H1 (cell line): ENCODE data around the gene PLCL1. TPM values are rescaled to one million over a fixed set of nuclear protein-coding genes. Genes with fewer than 3 reads are reported as not detected.

Experiments used
- CTCF ChIA-PET: fragments of 300-600 bp; sonication (Branson Sonifier 250); formaldehyde crosslinking; loops from one replicate; lab custom pipeline; 2021; ENCODE audit not compliant: partially characterized antibody; lab: Charles Lee
- POLR2A ChIA-PET: fragments of 300-600 bp; sonication (Branson Sonifier 250); formaldehyde crosslinking; loops from one replicate; lab custom pipeline; 2021; ENCODE audit warnings: inconsistent platforms; ENCODE audit not compliant: partially characterized antibody; lab: Charles Lee
- DNase-seq, 2 experiments: peaks; one replicate each; pipeline versions ENCODE4 v3.0.0 to v3.0.0-alpha.2; 2010 to 2022; ENCODE audit warnings: low spot score in 2 of 2, low read depth in 1 of 2, mixed read lengths in 1 of 2
- FAIRE-seq: peaks from 2 replicates; lab custom pipeline; 2011; peaks lifted over from hg19 to GRCh38; lab: Jason Lieb, UNC
- H2AFZ ChIP-seq: 2 replicates; pipeline ENCODE4 v1.8.1; 2012; ENCODE audit warnings: low read length, inconsistent platforms
- H2AK5ac ChIP-seq: 2 replicates; pipeline ENCODE4 v1.6.1; 2013; ENCODE audit warnings: low read depth, low read length
- H2BK120ac ChIP-seq: replicated peaks from 2 replicates; pipeline ENCODE3; 2013; ENCODE audit warnings: low read depth, low read length, inconsistent platforms
- H2BK12ac ChIP-seq: 2 replicates; pipeline ENCODE4 v1.6.1; 2013; ENCODE audit warnings: low read depth, low read length
- H2BK15ac ChIP-seq: 2 replicates; pipeline ENCODE4 v1.6.1; 2013; ENCODE audit warnings: low read length
- H2BK20ac ChIP-seq: 2 replicates; pipeline ENCODE4 v1.6.1; 2013; ENCODE audit warnings: low read length
- H2BK5ac ChIP-seq: 2 replicates; pipeline ENCODE4 v1.6.1; 2013; ENCODE audit warnings: low read depth, low read length
- H3K14ac ChIP-seq: 2 replicates; pipeline ENCODE4 v1.6.1; 2013; ENCODE audit warnings: inconsistent platforms; ENCODE audit not compliant: insufficient read length
- H3K18ac ChIP-seq: 2 replicates; pipeline ENCODE4 v1.6.1; 2013; ENCODE audit warnings: low read length; ENCODE audit errors: extremely low read depth
- H3K23ac ChIP-seq: 2 replicates; pipeline ENCODE4 v1.6.1; 2013; ENCODE audit warnings: inconsistent platforms; ENCODE audit not compliant: insufficient read length
- H3K23me2 ChIP-seq: 2 replicates; pipeline ENCODE4 v1.6.1; 2013; ENCODE audit warnings: low read depth, low read length
- H3K27ac ChIP-seq: 2 replicates; pipeline ENCODE4 v1.6.1; 2011; ENCODE audit warnings: low read depth, low read length, inconsistent platforms
- H3K27me3 ChIP-seq, 4 experiments: replicated peaks in 1 of 4; 1 replicate in 1 of 4; 2 replicates in 3 of 4; pipeline versions ENCODE4 v1.6.1 to v1.8.1; 2011 to 2013; ENCODE audit warnings: low read length in 3 of 4, mild to moderate bottlenecking in 3 of 4, inconsistent platforms in 2 of 4, mixed read lengths in 2 of 4, moderate library complexity in 1 of 4; ENCODE audit not compliant: control insufficient read depth in 3 of 4, insufficient read depth in 3 of 4; ENCODE audit errors: extremely low read depth in 1 of 4
- H3K36me3 ChIP-seq, 4 experiments: 2 replicates each; pipeline versions ENCODE4 v1.6.1 to v1.8.1; 2011 to 2013; ENCODE audit warnings: mild to moderate bottlenecking in 4 of 4, low read length in 3 of 4, moderate library complexity in 2 of 4, control low read depth in 1 of 4, inconsistent platforms in 1 of 4; ENCODE audit not compliant: insufficient read depth in 4 of 4, control insufficient read depth in 2 of 4
- H3K4ac ChIP-seq: replicated peaks from 2 replicates; pipeline ENCODE3; 2013; ENCODE audit warnings: low read length, low read depth, mixed read lengths, inconsistent platforms; ENCODE audit not compliant: insufficient read length
- H3K4me1 ChIP-seq, 4 experiments: replicated peaks in 1 of 4; 1 replicate in 1 of 4; 2 replicates in 3 of 4; pipeline versions ENCODE4 v1.6.1 to v1.8.1; 2011 to 2013; ENCODE audit warnings: low read length in 3 of 4, inconsistent platforms in 2 of 4, mixed read lengths in 1 of 4; ENCODE audit not compliant: insufficient read depth in 4 of 4, control insufficient read depth in 3 of 4
- H3K4me2 ChIP-seq, 2 experiments: 2 replicates each; pipeline versions ENCODE4 v1.6.1 to v1.8.1; 2011 to 2013; ENCODE audit warnings: low read depth in 2 of 2, low read length in 2 of 2, control low read depth in 1 of 2, inconsistent platforms in 1 of 2, mild to moderate bottlenecking in 1 of 2; ENCODE audit not compliant: insufficient read depth in 1 of 2
- H3K4me3 ChIP-seq, 4 experiments: fragments of 200-600, 300-600 bp in 1 of 4; sonication (generic), shearing (Covaris generic), sonication (Bioruptor Twin) in 1 of 4; 2 replicates each; pipeline versions ENCODE4 v1.5.1 to v1.8.1; 2011 to 2016; ENCODE audit warnings: low read length in 4 of 4, low read depth in 3 of 4, control low read depth in 2 of 4, inconsistent platforms in 2 of 4, mild to moderate bottlenecking in 2 of 4, mixed read lengths in 1 of 4, moderate library complexity in 1 of 4; ENCODE audit not compliant: insufficient read depth in 2 of 4; ENCODE audit errors: extremely low read depth in 1 of 4
- H3K56ac ChIP-seq: replicated peaks from 2 replicates; pipeline ENCODE3; 2013; ENCODE audit warnings: low read depth, mild to moderate bottlenecking, mixed read lengths, low read length, inconsistent platforms; ENCODE audit not compliant: insufficient read length
- H3K79me1 ChIP-seq: 2 replicates; pipeline ENCODE4 v1.6.1; 2013; ENCODE audit warnings: low read depth, low read length, control low read depth
- H3K79me2 ChIP-seq, 2 experiments: 2 replicates each; pipeline versions ENCODE4 v1.6.1 to v1.8.1; 2012 to 2013; ENCODE audit warnings: low read length in 2 of 2, mild to moderate bottlenecking in 2 of 2, inconsistent platforms in 1 of 2; ENCODE audit not compliant: insufficient read depth in 2 of 2, control insufficient read depth in 1 of 2
- H3K9ac ChIP-seq, 4 experiments: replicated peaks in 1 of 4; 1 replicate in 1 of 4; 2 replicates in 3 of 4; pipeline versions ENCODE4 v1.6.1 to v1.8.1; 2011 to 2013; ENCODE audit warnings: low read depth in 3 of 4, low read length in 3 of 4, control low read depth in 2 of 4, mild to moderate bottlenecking in 2 of 4, moderate library complexity in 2 of 4, inconsistent platforms in 1 of 4; ENCODE audit errors: extremely low read depth in 1 of 4
- H3K9me3 ChIP-seq, 2 experiments: 2 replicates each; pipeline versions ENCODE4 v1.6.1 to v1.8.1; 2012 to 2013; ENCODE audit warnings: mild to moderate bottlenecking in 2 of 2, moderate library complexity in 2 of 2, control low read depth in 1 of 2, inconsistent platforms in 1 of 2, low read depth in 1 of 2, low read length in 1 of 2, mixed read lengths in 1 of 2; ENCODE audit not compliant: insufficient read depth in 2 of 2
- H4K20me1 ChIP-seq, 2 experiments: replicated peaks in 1 of 2; 2 replicates each; pipeline versions ENCODE3 to v1.8.1; 2011 to 2013; ENCODE audit warnings: inconsistent platforms in 2 of 2, low read length in 2 of 2, mild to moderate bottlenecking in 1 of 2; ENCODE audit not compliant: insufficient read depth in 2 of 2, control insufficient read depth in 1 of 2
- H4K5ac ChIP-seq: 2 replicates; pipeline ENCODE4 v1.6.1; 2013; ENCODE audit warnings: low read length, low read depth, mixed read lengths, inconsistent platforms; ENCODE audit not compliant: insufficient read length
- H4K8ac ChIP-seq: 2 replicates; pipeline ENCODE4 v1.8.0; 2013; ENCODE audit warnings: mild to moderate bottlenecking, moderate library complexity, low read length, inconsistent platforms; ENCODE audit not compliant: insufficient read depth; ENCODE audit errors: extremely low read depth
- H4K91ac ChIP-seq: replicated peaks from 2 replicates; pipeline ENCODE3; 2013; ENCODE audit warnings: low read length, mixed read lengths, inconsistent platforms; ENCODE audit not compliant: insufficient read length
- CHD1 ChIP-seq: IDR thresholded peaks from 2 replicates; pipeline ENCODE4 v1.6.1; 2012; ENCODE audit warnings: low read depth, low read length, improper control_type of control experiment
- GTF2F1 ChIP-seq: IDR thresholded peaks from 2 replicates; pipeline ENCODE4 v1.6.1; 2012; ENCODE audit warnings: low read depth, low read length, improper control_type of control experiment, borderline replicate concordance
- KDM1A ChIP-seq: fragments of 200-600, 300-600 bp; sonication (generic); IDR thresholded peaks from 2 replicates; pipeline ENCODE4 v1.7.1; 2016; ENCODE audit warnings: mild to moderate bottlenecking, low read length, borderline replicate concordance
- POLR2A ChIP-seq, 2 experiments: IDR thresholded peaks; 1 replicate in 1 of 2; 2 replicates in 1 of 2; pipeline ENCODE4 v1.6.1; 2011; ENCODE audit warnings: low read depth in 2 of 2, low read length in 2 of 2, mild to moderate bottlenecking in 2 of 2; ENCODE audit errors: control extremely low read depth in 1 of 2
- POLR2AphosphoS5 ChIP-seq: IDR thresholded peaks from 2 replicates; pipeline ENCODE4 v1.6.1; 2011; ENCODE audit warnings: low read depth, low read length
- POU5F1 ChIP-seq: IDR thresholded peaks from 2 replicates; pipeline ENCODE4 v1.6.1; 2011; ENCODE audit warnings: low read depth, mild to moderate bottlenecking, low read length, moderate library complexity
- YY1 ChIP-seq: IDR thresholded peaks from 2 replicates; pipeline ENCODE4 v1.6.1; 2011; ENCODE audit warnings: low read depth, mild to moderate bottlenecking, low read length
- WGBS, 2 experiments: shearing (Covaris generic) in 1 of 2; methylation state at CpG; one replicate each; pipeline versions ENCODE4 v1.1.6 to v1.1.7; 2013 to 2015; ENCODE audit warnings: low lambda C conversion rate in 2 of 2, mixed read lengths in 2 of 2, inconsistent platforms in 1 of 2, low coverage in 1 of 2, missing lambda C conversion rate in 1 of 2; ENCODE audit not compliant: insufficient replicate concordance in 2 of 2, insufficient coverage in 1 of 2, insufficient read length in 1 of 2; ENCODE audit errors: extremely low coverage in 1 of 2, missing lambda C conversion rate in 1 of 2; 5-methylcytosine and 5-hydroxymethylcytosine counted together
- polyA plus RNA-seq, 7 experiments: library from polyadenylated mRNA; depleted of rRNA in 3 of 7; stranded (reverse) in 5 of 7; unstranded in 2 of 7; fragments of >200 nt in 5 of 7; fragments of 200-250 nt in 2 of 7; gene quantifications; 1 replicate in 5 of 7; 2 replicates in 1 of 7; 4 replicates in 1 of 7; pipeline versions ENCODE4 v1.2.1 to v1.2.3, GENCODE V29; 2011 to 2013; ENCODE audit warnings: missing spikeins in 2 of 7, mixed read lengths in 2 of 7
- total RNA-seq: library from RNA; stranded (reverse); fragmentation: NEBNext Ultra II Directional; extraction: Animal tissue kit (Norgen Biotek cat#: 25700); gene quantifications from 2 replicates; pipeline ENCODE4 v1.2.1, GENCODE V29; 2021

The PLCL1 gene
- total and polyA plus RNA-seq, 2 of the 8 experiments (the other 6 are each of a cell fraction or from before 2014, with no cell fraction given): not detected

DNA sequence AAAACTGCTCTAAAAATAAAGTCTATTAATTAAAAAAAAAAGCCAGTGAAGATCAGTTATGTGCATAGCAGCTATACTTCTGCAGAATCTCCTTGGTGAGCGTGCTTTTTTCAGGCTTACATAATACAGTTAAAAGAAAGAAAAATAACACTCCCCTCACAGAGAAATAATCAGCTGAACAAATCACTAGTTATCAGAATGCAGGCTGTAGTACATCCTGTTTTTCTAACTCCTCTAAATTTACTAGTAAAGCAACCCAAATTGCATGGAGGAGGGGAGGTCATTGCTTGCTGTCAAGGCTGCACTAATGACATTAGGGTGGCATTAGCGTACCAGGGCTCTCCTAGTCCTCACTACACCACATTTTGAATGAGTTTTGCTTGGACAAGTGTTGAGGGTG, 192.2 kb downstream of the PLCL1 start:
- Histone ChIP-seq H3K18ac (no peak overlapping the region), H4K20me1 (no peaks in the 10 kb centered on the region), H2BK20ac (no peak overlapping the region), H3K4me1 (no peaks in the 10 kb centered on the region), H2BK12ac (no peak overlapping the region), H3K23me2 (no peaks in the 10 kb centered on the region; the same call in 1 of the 2 replicates), H4K8ac (no peak overlapping the region), H4K91ac (no peak overlapping the region), H2BK5ac (no peak overlapping the region), H3K9me3 (no peaks in the 10 kb centered on the region), H3K9ac (no peak overlapping the region), H2AK5ac (no peak overlapping the region), H3K36me3 (no peaks in the 10 kb centered on the region), H3K4me3 (no peak overlapping the region), H3K4ac (no peak overlapping the region), H3K79me1 (no peaks in the 10 kb centered on the region), H3K27ac (no peak overlapping the region), H2BK15ac (no peak overlapping the region), H3K79me2 (no peaks in the 10 kb centered on the region), H3K23ac (no peak overlapping the region), H3K14ac (no peak overlapping the region), H2AFZ (no peak overlapping the region), H3K56ac (no peak overlapping the region), H3K27me3 (no peaks in the 10 kb centered on the region; a peak in 1 of 7 replicates), H2BK120ac (no peak overlapping the region), H4K5ac (no peak overlapping the region), H3K4me2 (no peak overlapping the region)
- FAIRE-seq: no peak
- ChIA-PET POLR2A (no interaction called here), CTCF (no interaction called here)
- TF ChIP-seq CHD1 (no peak), YY1 (no peak), GTF2F1 (no peak), KDM1A (no peak), POLR2AphosphoS5 (no peak), POU5F1 (no peak), POLR2A (IDR thresholded peaks at IDR 0.05; ENCODE audit: control extremely low read depth in 1 of 2, low read depth in 2 of 2, low read length in 2 of 2) (no peak)
- DNase-seq: no peak
- WGBS, 2 experiments: 87% methylated on average over 2 of the region's 2 CpGs; no CpG with 5 or more reads in 1 of the 2 experiments
